MM.1S (cell line): Measurements from ENCODE around the gene PCOLCE2.

ENCODE experiments used
- DNase-seq: peaks from one replicate; pipeline ENCODE4 v3.0.0-alpha.2; 2015
- H2AFZ ChIP-seq: fragments of 300-600 bp; sonication (generic); 2 replicates; pipeline ENCODE4 v1.6.0; 2016; ENCODE audit warnings: antibody characterized with exemption, low read length
- H3F3A ChIP-seq: fragments of 300-600 bp; sonication (generic); 2 replicates; pipeline ENCODE4 v1.6.1; 2016; ENCODE audit warnings: mild to moderate bottlenecking, antibody characterized with exemption, low read length, moderate library complexity, mixed read lengths; ENCODE audit not compliant: insufficient read depth
- H3K27ac ChIP-seq: fragments of 300-600 bp; sonication (generic); 2 replicates; pipeline ENCODE4 v1.5.1; 2016; ENCODE audit warnings: mild to moderate bottlenecking, low read length
- H3K27me3 ChIP-seq: fragments of 300-600 bp; sonication (generic); replicated peaks from 2 replicates; pipeline ENCODE4 v1.6.0; 2016; ENCODE audit warnings: low read length; ENCODE audit not compliant: insufficient read depth
- H3K36me3 ChIP-seq: fragments of 300-600 bp; sonication (generic); replicated peaks from 2 replicates; pipeline ENCODE4 v1.6.1; 2016; ENCODE audit warnings: mild to moderate bottlenecking, low read length, mixed read lengths; ENCODE audit not compliant: insufficient read depth
- H3K4me1 ChIP-seq: fragments of 300-600 bp; sonication (generic); 2 replicates; pipeline ENCODE4 v1.6.1; 2016; ENCODE audit warnings: low read length, mixed read lengths
- H3K4me2 ChIP-seq: fragments of 300-600 bp; sonication (generic); 2 replicates; pipeline ENCODE4 v1.6.0; 2016; ENCODE audit warnings: low read depth, low read length
- H3K4me3 ChIP-seq: fragments of 300-600 bp; sonication (generic); 2 replicates; pipeline ENCODE4 v1.5.1; 2016; ENCODE audit warnings: low read length, mixed read lengths
- H3K79me2 ChIP-seq: fragments of 300-600 bp; sonication (generic); 2 replicates; pipeline ENCODE4 v1.6.1; 2016; ENCODE audit warnings: mixed run types, low read length, mixed read lengths
- H3K9ac ChIP-seq: fragments of 300-600 bp; sonication (generic); 2 replicates; pipeline ENCODE4 v1.6.1; 2016; ENCODE audit warnings: low read length, mixed read lengths
- H3K9me2 ChIP-seq: fragments of 300-600 bp; sonication (generic); replicated peaks from 2 replicates; pipeline ENCODE4 v1.6.1; 2016; ENCODE audit warnings: mild to moderate bottlenecking, low read length, mixed read lengths; ENCODE audit not compliant: insufficient read depth
- H3K9me3 ChIP-seq: fragments of 300-600 bp; sonication (generic); replicated peaks from 2 replicates; pipeline ENCODE4 v1.6.1; 2016; ENCODE audit warnings: mild to moderate bottlenecking, low read length, mixed read lengths; ENCODE audit not compliant: insufficient read depth
- H4K20me1 ChIP-seq: fragments of 300-600 bp; sonication (generic); 2 replicates; pipeline ENCODE4 v1.6.1; 2016; ENCODE audit warnings: mild to moderate bottlenecking, low read length, moderate library complexity, mixed read lengths; ENCODE audit not compliant: insufficient read depth
- EZH2 ChIP-seq: fragments of 300-600 bp; sonication (generic); optimal IDR thresholded peaks from 2 replicates; pipeline ENCODE3; 2017; ENCODE audit warnings: low read depth, mild to moderate bottlenecking, antibody characterized with exemption, low read length, mixed read lengths
- EZH2phosphoT487 ChIP-seq: fragments of 300-600 bp; sonication (generic); IDR thresholded peaks from 2 replicates; pipeline ENCODE4 v1.6.1; 2018; ENCODE audit warnings: antibody characterized with exemption, low read length
- TF ChIP-seq, protein P1 (sequence below): fragments of 300-600 bp; sonication (generic); IDR thresholded peaks from 2 replicates; pipeline ENCODE4 v1.5.1; 2016; ENCODE audit warnings: antibody characterized with exemption, low read length, mixed read lengths

The PCOLCE2 gene

GRCh38 chr3:142896201-142896755 is 7.4 kb upstream of the PCOLCE2 start:
- Histone ChIP-seq H3K4me2 (no peak overlapping the region), H3K4me3 (no peak overlapping the region), H3K27ac (no peak overlapping the region), H2AFZ (no peak overlapping the region), H3K36me3 (no peaks in the 10 kb centered on the region), H3K9me2 (no peaks in the 10 kb centered on the region), H3K9ac (no peak overlapping the region), H4K20me1 (no peaks in the 10 kb centered on the region), H3F3A (no peaks in the 10 kb centered on the region), H3K79me2 (no peaks in the 10 kb centered on the region), H3K9me3 (no peaks in the 10 kb centered on the region), H3K27me3 (no peaks in the 10 kb centered on the region), H3K4me1 (no peaks in the 10 kb centered on the region)
- no peak for TF ChIP-seq EZH2phosphoT487
- TF ChIP-seq, protein P1, sequence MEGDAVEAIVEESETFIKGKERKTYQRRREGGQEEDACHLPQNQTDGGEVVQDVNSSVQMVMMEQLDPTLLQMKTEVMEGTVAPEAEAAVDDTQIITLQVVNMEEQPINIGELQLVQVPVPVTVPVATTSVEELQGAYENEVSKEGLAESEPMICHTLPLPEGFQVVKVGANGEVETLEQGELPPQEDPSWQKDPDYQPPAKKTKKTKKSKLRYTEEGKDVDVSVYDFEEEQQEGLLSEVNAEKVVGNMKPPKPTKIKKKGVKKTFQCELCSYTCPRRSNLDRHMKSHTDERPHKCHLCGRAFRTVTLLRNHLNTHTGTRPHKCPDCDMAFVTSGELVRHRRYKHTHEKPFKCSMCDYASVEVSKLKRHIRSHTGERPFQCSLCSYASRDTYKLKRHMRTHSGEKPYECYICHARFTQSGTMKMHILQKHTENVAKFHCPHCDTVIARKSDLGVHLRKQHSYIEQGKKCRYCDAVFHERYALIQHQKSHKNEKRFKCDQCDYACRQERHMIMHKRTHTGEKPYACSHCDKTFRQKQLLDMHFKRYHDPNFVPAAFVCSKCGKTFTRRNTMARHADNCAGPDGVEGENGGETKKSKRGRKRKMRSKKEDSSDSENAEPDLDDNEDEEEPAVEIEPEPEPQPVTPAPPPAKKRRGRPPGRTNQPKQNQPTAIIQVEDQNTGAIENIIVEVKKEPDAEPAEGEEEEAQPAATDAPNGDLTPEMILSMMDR = no peak
- no peak for TF ChIP-seq EZH2
- no peak for DNase-seq

DNA sequence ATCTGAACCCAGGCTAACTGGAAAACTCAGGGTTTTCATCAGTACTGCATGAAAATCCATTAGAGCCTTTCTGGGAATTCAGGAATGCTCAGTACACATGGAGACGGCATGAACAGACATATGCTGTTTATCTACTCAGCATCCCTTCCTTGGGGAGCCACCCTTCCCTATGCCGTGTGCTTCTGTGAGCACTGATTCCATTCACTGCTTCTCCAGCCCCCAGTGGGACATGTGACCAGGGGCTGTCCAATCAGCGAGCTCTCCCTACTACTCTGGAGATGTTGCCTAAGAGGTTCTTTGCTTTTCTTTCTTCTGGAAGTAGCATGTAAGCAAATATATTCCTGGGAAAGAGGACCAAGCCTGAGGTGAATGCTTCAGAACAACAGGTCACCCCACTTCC is 5.6 kb upstream of the PCOLCE2 start:
- Histone ChIP-seq H3K9me3 (no peaks in the 10 kb centered on the region), H3F3A (no peaks in the 10 kb centered on the region), H3K27me3 (peaks cover 3% of the 10 kb centered on the region), H3K27ac (no peak overlapping the region), H3K9me2 (no peaks in the 10 kb centered on the region), H3K4me3 (no peak overlapping the region), H3K36me3 (no peaks in the 10 kb centered on the region), H3K4me1 (no peaks in the 10 kb centered on the region), H3K79me2 (no peaks in the 10 kb centered on the region), H3K4me2 (no peak overlapping the region), H4K20me1 (no peaks in the 10 kb centered on the region), H3K9ac (no peak overlapping the region), H2AFZ (no peak overlapping the region)
- DNase-seq = no peak
- TF ChIP-seq EZH2 (no peak), EZH2phosphoT487 (no peak)
- TF ChIP-seq, protein P1 = no peak

- H3K9me2 ChIP-seq = no peaks in the 10 kb centered on the region
- no peaks in the 10 kb centered on the region for H3K4me1 ChIP-seq
- no peaks in the 10 kb centered on the region for H3K79me2 ChIP-seq
- no peak overlapping the region for H3K27ac ChIP-seq
- no peaks in the 10 kb centered on the region for H3K36me3 ChIP-seq
- no peak overlapping the region for H3K4me2 ChIP-seq
- TF ChIP-seq EZH2phosphoT487 = no peak
- TF ChIP-seq, protein P1 = no peak
- no peak for TF ChIP-seq EZH2
- no peak overlapping the region for H3K9ac ChIP-seq
- no peak overlapping the region for H3K4me3 ChIP-seq
- peaks cover 10% of the 10 kb centered on the region for H3K27me3 ChIP-seq
- H3F3A ChIP-seq = no peaks in the 10 kb centered on the region
- H3K9me3 ChIP-seq = no peaks in the 10 kb centered on the region
- no peak for DNase-seq
- H4K20me1 ChIP-seq = no peaks in the 10 kb centered on the region
- H2AFZ ChIP-seq = no peak overlapping the region
Measured at GRCh38 chr3:142892714-142893113, 3.8 kb upstream of the PCOLCE2 start.
